ENCODE measurements around the gene FUCA1. TPM values are rescaled to one million over a fixed set of nuclear protein-coding genes. Genes with fewer than 3 reads are reported as not detected.

FUCA1 gene
- total RNA-seq, 4 donors from 2014 or later: 19.4 to 26.9 (median 22.0) TPM

DNA sequence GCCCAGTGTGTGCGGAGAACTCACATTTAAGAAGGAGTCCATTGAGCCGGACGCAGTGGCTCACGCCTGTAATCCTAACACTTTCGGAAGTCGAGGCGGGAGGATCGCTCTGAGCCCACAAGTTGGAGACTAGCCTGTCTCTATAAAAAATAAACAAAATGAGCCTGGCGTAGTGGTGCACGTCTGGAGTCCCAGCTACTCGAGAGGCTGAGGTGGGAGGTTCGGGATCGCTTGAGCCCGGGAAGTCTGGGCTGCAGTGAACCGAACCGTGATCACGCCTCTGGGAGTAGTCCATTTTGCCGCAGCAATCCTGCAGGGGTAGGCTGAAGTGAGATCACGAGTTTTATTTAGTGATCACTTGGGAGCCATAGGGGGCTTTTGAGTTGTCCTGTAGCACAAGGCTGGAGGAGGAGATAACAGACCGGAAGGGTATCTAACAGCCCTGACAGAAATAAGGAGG is 497 bp upstream of the FUCA1 start:
- H3K36me3 ChIP-seq: peaks cover 0 to 19% (median 0%) of the 10 kb centered on the region in 3 donors
- TF ChIP-seq, protein P1, sequence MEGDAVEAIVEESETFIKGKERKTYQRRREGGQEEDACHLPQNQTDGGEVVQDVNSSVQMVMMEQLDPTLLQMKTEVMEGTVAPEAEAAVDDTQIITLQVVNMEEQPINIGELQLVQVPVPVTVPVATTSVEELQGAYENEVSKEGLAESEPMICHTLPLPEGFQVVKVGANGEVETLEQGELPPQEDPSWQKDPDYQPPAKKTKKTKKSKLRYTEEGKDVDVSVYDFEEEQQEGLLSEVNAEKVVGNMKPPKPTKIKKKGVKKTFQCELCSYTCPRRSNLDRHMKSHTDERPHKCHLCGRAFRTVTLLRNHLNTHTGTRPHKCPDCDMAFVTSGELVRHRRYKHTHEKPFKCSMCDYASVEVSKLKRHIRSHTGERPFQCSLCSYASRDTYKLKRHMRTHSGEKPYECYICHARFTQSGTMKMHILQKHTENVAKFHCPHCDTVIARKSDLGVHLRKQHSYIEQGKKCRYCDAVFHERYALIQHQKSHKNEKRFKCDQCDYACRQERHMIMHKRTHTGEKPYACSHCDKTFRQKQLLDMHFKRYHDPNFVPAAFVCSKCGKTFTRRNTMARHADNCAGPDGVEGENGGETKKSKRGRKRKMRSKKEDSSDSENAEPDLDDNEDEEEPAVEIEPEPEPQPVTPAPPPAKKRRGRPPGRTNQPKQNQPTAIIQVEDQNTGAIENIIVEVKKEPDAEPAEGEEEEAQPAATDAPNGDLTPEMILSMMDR (IDR thresholded peaks at IDR 0.05): peak in 2 of 5 experiments; percentile 17 to 44
- no peak for TF ChIP-seq POLR2A (IDR thresholded peaks at IDR 0.05)
- WGBS, 2 donors: 13 to 15% methylated on average over 20 of the region's 20 CpGs
- peaks cover 0 to 25% (median 9%) of the 10 kb centered on the region in 4 donors for H3K4me1 ChIP-seq
- peak overlapping the region; percentile 16 to 80 (median 54) for H3K27ac ChIP-seq
- H3K4me3 ChIP-seq: peak overlapping the region; percentile 73 to 82 (median 76)
- peak in 1 of 2 donors; percentile 18 for DNase-seq (ENCODE audit: low spot score in 2 of 2)
- H3K9me3 ChIP-seq: no peaks in the 10 kb centered on the region
- H3K27me3 ChIP-seq: no peaks in the 10 kb centered on the region

DNA sequence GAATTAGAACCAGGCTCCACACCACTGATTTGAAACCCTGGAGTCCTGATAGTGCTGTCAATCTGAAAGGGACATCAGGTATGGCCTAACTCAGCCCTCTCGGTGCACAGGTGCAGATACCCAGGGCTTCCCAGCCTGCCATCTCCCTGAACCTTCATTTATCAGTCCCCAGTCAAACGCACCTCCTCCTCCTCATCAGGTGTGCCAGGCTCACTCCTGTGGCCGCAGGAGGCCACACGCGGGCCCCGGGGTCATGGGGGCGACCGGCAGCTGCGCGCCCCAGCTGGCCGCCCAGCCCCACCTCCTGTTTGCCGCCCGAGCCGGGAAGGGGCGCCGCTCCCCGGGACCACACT is 572 bp downstream of the FUCA1 start:
- 3 to 50% methylated on average over 1 to 13 of the region's 17 CpGs for WGBS, 2 donors
- peak overlapping the region; percentile 73 to 82 (median 76) for H3K4me3 ChIP-seq
- H3K27me3 ChIP-seq: no peaks in the 10 kb centered on the region
- peaks cover 0 to 25% (median 9%) of the 10 kb centered on the region in 4 donors for H3K4me1 ChIP-seq
- H3K36me3 ChIP-seq: peaks cover 0 to 29% (median 0%) of the 10 kb centered on the region in 3 donors
- no peaks in the 10 kb centered on the region for H3K9me3 ChIP-seq
- peak overlapping the region; percentile 16 to 80 (median 54) for H3K27ac ChIP-seq
- DNase-seq (ENCODE audit: low spot score in 2 of 2): no peak
- TF ChIP-seq POLR2A (IDR thresholded peaks at IDR 0.05) (no peak), EP300 (IDR thresholded peaks at IDR 0.05) (no peak)

DNA sequence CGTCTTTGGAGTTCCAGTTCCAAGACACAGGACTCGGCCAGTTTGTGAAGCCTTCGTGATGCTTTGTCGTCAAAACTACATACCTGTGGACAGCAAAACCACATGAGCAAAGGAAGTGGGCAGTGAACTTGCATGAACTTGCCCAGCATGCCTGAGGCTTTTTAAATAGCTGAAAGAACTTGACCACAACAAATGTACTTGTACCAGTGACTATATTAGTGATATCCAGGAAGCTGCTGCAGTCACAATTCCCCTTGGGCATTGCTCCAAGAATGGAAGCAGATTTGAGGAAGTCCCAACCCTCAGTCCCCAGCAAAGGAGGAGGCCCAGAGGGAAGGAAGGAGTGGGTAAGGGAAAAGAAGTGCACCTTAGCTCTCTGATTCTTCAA is 2.6 kb downstream of the FUCA1 start:
- TF ChIP-seq POLR2A (IDR thresholded peaks at IDR 0.05) (no peak), EP300 (IDR thresholded peaks at IDR 0.05) (peak in 1 of 2 donors; percentile 46)
- TF ChIP-seq, protein P1 (IDR thresholded peaks at IDR 0.05): no peak
- Histone ChIP-seq H3K9me3 (no peaks in the 10 kb centered on the region), H3K27me3 (no peaks in the 10 kb centered on the region), H3K4me1 (peaks cover 0 to 25% (median 9%) of the 10 kb centered on the region in 4 donors), H3K4me3 (no peak overlapping the region), H3K36me3 (peaks cover 0 to 46% (median 0%) of the 10 kb centered on the region in 3 donors), H3K27ac (no peak overlapping the region)
- DNase-seq (ENCODE audit: low spot score in 2 of 2): peak in 1 of 2 donors; percentile 44
- 89 to 91% methylated on average over 4 of the region's 4 CpGs for WGBS, 2 donors

DNA sequence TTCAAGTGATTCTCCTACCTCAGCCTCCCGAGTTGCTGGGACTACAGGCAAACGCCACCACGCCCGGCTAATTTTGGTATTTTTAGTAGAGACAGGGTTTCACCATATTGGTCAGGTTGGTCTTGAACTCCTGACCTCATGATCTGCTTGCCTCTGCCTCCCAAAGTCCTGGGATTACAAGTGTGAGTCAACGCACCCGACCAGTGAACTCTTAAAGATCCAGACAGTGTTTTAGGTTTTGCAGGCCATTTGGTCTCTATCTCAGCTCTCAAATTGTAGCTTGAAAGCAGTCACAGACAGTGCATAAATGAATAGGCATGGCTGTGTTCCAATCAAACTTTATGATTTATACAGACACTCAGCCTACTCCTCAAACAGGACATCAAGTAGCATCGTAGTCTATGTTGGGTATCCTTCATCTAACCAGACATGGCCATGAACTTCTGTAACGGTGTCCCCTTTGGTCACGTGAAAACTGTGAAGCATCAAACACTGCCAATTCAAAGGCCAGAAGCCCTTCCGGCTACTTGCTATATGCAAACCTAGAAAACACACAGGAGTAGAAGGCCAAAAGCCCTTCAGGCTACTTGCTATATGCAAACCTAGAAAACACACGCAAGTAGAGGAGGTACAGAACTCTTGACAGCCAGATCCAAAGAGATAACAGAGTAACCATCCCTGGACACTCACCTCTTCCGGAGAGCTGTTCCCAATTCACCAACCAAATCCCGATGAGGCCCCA is 3.1 kb downstream of the FUCA1 start:
- Histone ChIP-seq H3K4me3 (no peak overlapping the region), H3K36me3 (peaks cover 0 to 52% (median 0%) of the 10 kb centered on the region in 3 donors), H3K9me3 (no peaks in the 10 kb centered on the region), H3K27ac (no peak overlapping the region), H3K4me1 (peaks cover 0 to 25% (median 9%) of the 10 kb centered on the region in 4 donors), H3K27me3 (no peaks in the 10 kb centered on the region)
- TF ChIP-seq, protein P1 (IDR thresholded peaks at IDR 0.05): no peak
- TF ChIP-seq POLR2A (IDR thresholded peaks at IDR 0.05) (no peak), EP300 (IDR thresholded peaks at IDR 0.05) (no peak)
- 92 to 97% methylated on average over 13 of the region's 13 CpGs for WGBS, 2 donors
- no peak for DNase-seq (ENCODE audit: low spot score in 2 of 2)

DNA sequence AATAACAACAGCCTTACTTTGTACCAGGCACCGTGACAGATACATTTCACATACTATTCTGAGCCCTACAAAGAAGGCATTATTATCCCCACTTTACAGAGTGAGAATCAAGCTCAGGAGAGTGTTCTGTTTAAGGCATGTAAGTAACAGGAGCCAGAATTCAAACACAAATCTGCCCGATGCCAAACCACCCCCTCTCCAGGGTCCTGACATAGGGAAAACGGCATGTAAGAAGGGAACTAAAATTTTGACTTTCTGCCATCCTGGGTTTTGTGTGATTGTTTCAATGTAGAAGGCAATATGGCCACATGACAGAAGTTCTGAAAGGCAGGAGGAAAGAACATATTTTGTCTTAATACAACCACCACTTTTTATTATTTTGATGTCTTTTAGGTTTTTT is 5.5 kb downstream of the FUCA1 start:
- WGBS, 2 donors: 54 to 57% methylated on average over 3 of the region's 3 CpGs
- Histone ChIP-seq H3K4me3 (no peak overlapping the region), H3K27ac (no peak overlapping the region), H3K27me3 (no peaks in the 10 kb centered on the region), H3K4me1 (peaks cover 0 to 17% (median 8%) of the 10 kb centered on the region in 4 donors), H3K9me3 (no peaks in the 10 kb centered on the region), H3K36me3 (peaks cover 0 to 75% (median 0%) of the 10 kb centered on the region in 3 donors)
- no peak for DNase-seq (ENCODE audit: low spot score in 2 of 2)
- TF ChIP-seq, protein P1 (IDR thresholded peaks at IDR 0.05): no peak
- TF ChIP-seq EP300 (IDR thresholded peaks at IDR 0.05) (no peak), POLR2A (IDR thresholded peaks at IDR 0.05) (no peak)

All from tibial nerve (tissue), 4 donors.